ENCODE results near the gene RIPPLY2.

RIPPLY2 gene

DNA sequence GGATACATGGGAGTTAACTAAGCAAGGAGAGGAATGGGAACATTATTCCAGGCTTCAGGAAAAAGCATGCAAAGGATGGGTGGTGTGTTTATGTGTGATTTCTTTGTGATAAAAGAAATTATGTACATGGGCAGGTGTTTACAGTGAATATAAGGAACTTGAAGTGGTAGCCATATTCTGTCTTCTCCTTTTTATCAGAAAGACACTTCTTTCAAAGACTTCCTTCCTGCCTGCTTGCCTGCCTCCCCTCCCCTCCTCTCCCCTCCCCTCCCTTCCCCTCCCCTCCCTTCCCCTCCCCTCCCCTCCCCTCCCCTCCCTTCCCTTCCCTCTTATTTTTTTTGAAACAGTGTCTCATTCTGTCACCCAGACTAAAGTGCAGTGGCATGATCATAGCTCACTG, 20.7 kb downstream of the RIPPLY2 start:
- Histone ChIP-seq H3K4me3 (IDR thresholded peaks at IDR 0.05; ENCODE audit: insufficient read depth, low read depth, low read length) (no peak overlapping the region), H4K20me1 (ENCODE audit: insufficient read depth) (no peaks in the 10 kb centered on the region), H3K27ac (no peak overlapping the region), H3K27me3 (ENCODE audit: insufficient read depth, low read depth) (no peaks in the 10 kb centered on the region), H3K4me2 (no peak overlapping the region), H3K36me3 (ENCODE audit: insufficient read depth) (no peaks in the 10 kb centered on the region), H3K4me1 (ENCODE audit: low read depth, poor library complexity, severe bottlenecking) (no peaks in the 10 kb centered on the region), H3K79me2 (ENCODE audit: insufficient read depth, low read depth) (no peaks in the 10 kb centered on the region), H2AFZ (ENCODE audit: low read depth) (no peak overlapping the region), H3K9ac (no peak overlapping the region)
- TF ChIP-seq CTCF (conservative IDR thresholded peaks at IDR 0.05; ENCODE audit: low read depth, low read length) = no peak

- no peak overlapping the region for H3K27ac ChIP-seq
- no peak overlapping the region for H3K4me2 ChIP-seq
- no peak overlapping the region for H2AFZ ChIP-seq (ENCODE audit: low read depth)
- no peaks in the 10 kb centered on the region for H3K36me3 ChIP-seq (ENCODE audit: insufficient read depth)
- no peak overlapping the region for H3K9ac ChIP-seq
- H3K27me3 ChIP-seq (ENCODE audit: insufficient read depth, low read depth) = no peaks in the 10 kb centered on the region
- H4K20me1 ChIP-seq (ENCODE audit: insufficient read depth) = no peaks in the 10 kb centered on the region
- no peaks in the 10 kb centered on the region for H3K4me1 ChIP-seq (ENCODE audit: low read depth, poor library complexity, severe bottlenecking)
- no peak for TF ChIP-seq CTCF (conservative IDR thresholded peaks at IDR 0.05; ENCODE audit: low read depth, low read length)
- no peaks in the 10 kb centered on the region for H3K79me2 ChIP-seq (ENCODE audit: insufficient read depth, low read depth)
- H3K4me3 ChIP-seq (IDR thresholded peaks at IDR 0.05; ENCODE audit: insufficient read depth, low read depth, low read length) = no peak overlapping the region
These were observed 22.7 kb downstream of the RIPPLY2 start for GRCh38 chr6:83875843-83876242.

DNA sequence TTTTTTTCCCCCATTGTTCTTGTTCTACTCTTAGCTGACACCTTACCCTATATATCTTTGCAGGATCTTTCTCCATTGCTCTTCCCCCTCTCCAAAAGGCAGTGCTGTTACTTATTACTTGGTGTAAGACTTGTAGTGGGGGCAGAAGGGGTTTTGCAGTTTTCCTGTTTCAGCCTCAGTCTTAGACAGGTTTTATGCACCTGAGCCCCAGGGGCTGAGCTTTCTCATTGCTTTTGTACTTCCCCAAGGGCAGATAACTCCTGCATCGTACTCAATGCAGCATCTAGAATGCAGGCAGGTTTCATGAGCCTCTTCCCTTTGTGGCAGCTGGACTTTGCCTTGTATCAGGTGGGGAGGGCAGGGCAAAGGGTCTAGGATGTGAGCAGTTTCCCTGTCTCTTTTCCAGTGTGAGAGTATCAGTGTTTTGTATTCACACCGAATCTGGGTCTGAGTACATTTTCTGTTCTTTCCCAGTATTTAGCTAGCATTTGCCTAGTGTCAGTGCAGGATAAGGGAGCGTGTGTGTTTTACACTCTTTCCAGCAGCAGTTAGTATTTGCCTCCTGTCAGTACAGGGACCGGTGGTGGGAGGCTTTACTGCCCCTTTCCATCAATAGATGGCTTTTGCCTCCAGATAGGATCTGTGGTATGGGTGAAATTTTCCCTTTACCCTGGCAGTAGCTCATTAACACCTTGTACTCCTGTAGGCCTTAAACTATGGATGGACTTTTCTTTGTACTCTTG, 25.9 kb downstream of the RIPPLY2 start:
- H3K27ac ChIP-seq = no peak overlapping the region
- no peak overlapping the region for H3K4me2 ChIP-seq
- H2AFZ ChIP-seq (ENCODE audit: low read depth) = no peak overlapping the region
- no peaks in the 10 kb centered on the region for H4K20me1 ChIP-seq (ENCODE audit: insufficient read depth)
- H3K4me1 ChIP-seq (ENCODE audit: low read depth, poor library complexity, severe bottlenecking) = no peaks in the 10 kb centered on the region
- no peaks in the 10 kb centered on the region for H3K36me3 ChIP-seq (ENCODE audit: insufficient read depth)
- no peak overlapping the region for H3K4me3 ChIP-seq (IDR thresholded peaks at IDR 0.05; ENCODE audit: insufficient read depth, low read depth, low read length)
- no peak for TF ChIP-seq CTCF (conservative IDR thresholded peaks at IDR 0.05; ENCODE audit: low read depth, low read length)
- H3K9ac ChIP-seq = no peak overlapping the region
- no peaks in the 10 kb centered on the region for H3K79me2 ChIP-seq (ENCODE audit: insufficient read depth, low read depth)
- H3K27me3 ChIP-seq (ENCODE audit: insufficient read depth, low read depth) = no peaks in the 10 kb centered on the region

DNA sequence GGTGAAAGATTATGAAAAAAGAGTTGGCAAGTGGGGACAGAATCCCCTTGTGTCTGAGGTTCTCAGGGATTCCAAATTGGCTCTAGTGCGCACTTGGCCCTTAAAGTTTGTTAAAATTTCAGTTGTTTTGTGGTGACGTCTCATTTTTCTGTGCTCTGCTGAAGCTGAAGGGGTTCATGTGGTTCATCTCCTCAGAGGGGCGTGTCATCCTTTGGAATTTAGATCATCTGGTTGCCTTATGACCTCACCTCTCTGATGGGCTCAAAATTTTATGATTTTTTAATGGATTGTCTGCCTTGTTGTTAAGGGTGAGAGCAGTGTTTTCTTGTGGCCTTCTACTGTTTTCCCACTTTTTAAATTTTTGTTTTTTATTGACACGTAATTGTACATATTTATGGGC, 26.6 kb downstream of the RIPPLY2 start:
- Histone ChIP-seq H3K4me2 (no peak overlapping the region), H3K4me3 (IDR thresholded peaks at IDR 0.05; ENCODE audit: insufficient read depth, low read depth, low read length) (no peak overlapping the region), H3K4me1 (ENCODE audit: low read depth, poor library complexity, severe bottlenecking) (no peaks in the 10 kb centered on the region), H3K79me2 (ENCODE audit: insufficient read depth, low read depth) (no peaks in the 10 kb centered on the region), H3K36me3 (ENCODE audit: insufficient read depth) (no peaks in the 10 kb centered on the region), H3K27me3 (ENCODE audit: insufficient read depth, low read depth) (no peaks in the 10 kb centered on the region), H3K9ac (no peak overlapping the region), H4K20me1 (ENCODE audit: insufficient read depth) (no peaks in the 10 kb centered on the region), H2AFZ (ENCODE audit: low read depth) (no peak overlapping the region), H3K27ac (no peak overlapping the region)
- no peak for TF ChIP-seq CTCF (conservative IDR thresholded peaks at IDR 0.05; ENCODE audit: low read depth, low read length)

All from KMS-11 (cell line).